K562 (cell line): ENCODE results near the gene TRAPPC5. TPM values are rescaled to one million over a fixed set of nuclear protein-coding genes. Genes with fewer than 3 reads are reported as not detected.

Experiments
- DEAF1 ChIP-seq: fragments of 450-650 bp; formaldehyde crosslinking; IDR thresholded peaks from 2 replicates; pipeline ENCODE4 v1.4.0; 2020; ENCODE audit warnings: mild to moderate bottlenecking, moderate library complexity
- DPF2 ChIP-seq: fragments of 450-650 bp; IDR thresholded peaks from 2 replicates; pipeline ENCODE4 v1.6.1; 2016
- HMG20A ChIP-seq: fragments of 450-650 bp; formaldehyde crosslinking; conservative IDR thresholded peaks from 2 replicates; pipeline ENCODE4 v1.4.0; 2020; ENCODE audit warnings: mild to moderate bottlenecking, mixed read lengths
- HMGN3 ChIP-seq: IDR thresholded peaks from 2 replicates; pipeline ENCODE4 v1.6.1; 2011; ENCODE audit warnings: borderline replicate concordance, low read depth, mild to moderate bottlenecking, mixed read lengths, low read length; ENCODE audit not compliant: insufficient read length; ENCODE audit errors: extremely low read depth
- PYGO2 ChIP-seq: fragments of 450-650 bp; IDR thresholded peaks from 2 replicates; pipeline ENCODE4 v1.6.1; 2016; ENCODE audit warnings: mild to moderate bottlenecking, missing genetic modification characterization, moderate library complexity, missing compliant biosample characterization
- YY1 ChIP-seq, 3 experiments: IDR thresholded peaks; 2 replicates each; pipeline ENCODE4 v1.6.1; 2011; ENCODE audit warnings: low read length in 2 of 3, mild to moderate bottlenecking in 2 of 3, moderate library complexity in 2 of 3, borderline replicate concordance in 1 of 3, control low read depth in 1 of 3, low read depth in 1 of 3; ENCODE audit not compliant: insufficient read depth in 3 of 3, insufficient replicate concordance in 2 of 3, control insufficient read depth in 1 of 3, insufficient read length in 1 of 3; ENCODE audit errors: extremely low read depth in 1 of 3
- ZFP36 ChIP-seq: fragments of 150-350 bp; IDR thresholded peaks from 2 replicates; pipeline ENCODE4 v1.6.1; 2018; ENCODE audit warnings: low read length, low read depth; ENCODE audit not compliant: partially characterized antibody
- ZNF407 ChIP-seq: fragments of 450-650 bp; IDR thresholded peaks from 2 replicates; pipeline ENCODE4 v1.6.1; 2016; ENCODE audit warnings: low read depth
- ZNF511 ChIP-seq: sonication (generic); formaldehyde crosslinking; IDR thresholded peaks from 2 replicates; pipeline ENCODE4 v1.8.0; 2022; ENCODE audit warnings: mild to moderate bottlenecking, missing genetic modification reagents
- polyA plus RNA-seq, 8 experiments: library from polyadenylated mRNA; depleted of rRNA in 4 of 8; stranded (reverse) in 5 of 8; unstranded in 3 of 8; fragments of >200 nt; fragmentation: Nextera tagmentation in 2 of 8; fragmentation: Illumina TruSeq in 1 of 8; extraction: Ambion mirVana in 2 of 8; extraction: Trizol in 1 of 8; gene quantifications; 2 replicates each; pipeline versions ENCODE4 v1.2.1 to v1.2.3, GENCODE V29; 2011 to 2014; ENCODE audit warnings: inconsistent platforms in 1 of 8, missing spikeins in 1 of 8
- total RNA-seq, 7 experiments: library from RNA; depleted of rRNA in 6 of 7; stranded (reverse); fragments of >200 nt in 6 of 7; fragmentation: Illumina TruSeq in 2 of 7; extraction: Trizol in 2 of 7; gene quantifications; 2 replicates each; pipeline versions ENCODE4 v1.2.1 to v1.2.3, GENCODE V29; 2011 to 2021; ENCODE audit warnings: low replicate concordance in 1 of 7

The TRAPPC5 gene
- total and polyA plus RNA-seq, 9 of the 15 experiments (the other 6 are each of a cell fraction or from before 2014, with no cell fraction given) = 2.0 to 76.9 (median 29.3) TPM

GRCh38 chr19:7652061-7652641 is 28.5 kb upstream of the TRAPPC5 start (continued):
- peak; percentile 44; the same call in 1 of the 2 replicates for TF ChIP-seq DEAF1 (CRISPR knock-in tag)
- TF ChIP-seq ZNF511 (CRISPR knock-in tag) = peak; percentile 50; the same call in 1 of the 2 replicates
- peak; percentile 68; the same call in 1 of the 2 replicates for TF ChIP-seq DPF2
- TF ChIP-seq ZNF407 = no peak
- no peak for TF ChIP-seq PYGO2
- TF ChIP-seq HMGN3 = no peak
- TF ChIP-seq HMG20A (CRISPR knock-in tag) = no peak
- peak in 1 of 3 experiments; percentile 37 for TF ChIP-seq YY1 (IDR thresholded peaks at IDR 0.05; ENCODE audit: borderline replicate concordance in 1 of 3, control insufficient read depth in 1 of 3, extremely low read depth in 1 of 3, insufficient read depth in 3 of 3, insufficient read length in 1 of 3, insufficient replicate concordance in 2 of 3, low read depth in 1 of 3, low read length in 2 of 3)
- peak; percentile 4 for TF ChIP-seq ZFP36
